Measurements from ENCODE around the gene B4GALT6.

The B4GALT6 gene

DNA sequence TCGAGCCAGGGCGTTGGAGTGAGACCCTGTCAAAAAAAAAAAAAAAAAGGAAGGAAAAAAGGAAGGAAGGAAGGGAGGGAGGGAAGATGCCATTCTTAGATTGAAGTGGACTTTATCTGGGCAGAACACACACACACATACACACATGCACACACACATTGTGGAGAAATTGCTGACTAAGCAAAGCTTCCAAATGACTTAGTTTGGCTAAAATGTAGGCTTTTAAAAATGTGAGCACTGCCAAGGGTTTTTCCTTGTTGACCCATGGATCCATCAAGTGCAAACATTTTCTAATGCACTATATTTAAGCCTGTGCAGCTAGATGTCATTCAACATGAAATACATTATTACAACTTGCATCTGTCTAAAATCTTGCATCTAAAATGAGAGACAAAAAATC lies 93.3 kb downstream of the B4GALT6 start:
- no peak for DNase-seq

- DNase-seq, result no peak
Measured at GRCh38 chr18:31590570-31590969, 93.8 kb downstream of the B4GALT6 start.

DNA sequence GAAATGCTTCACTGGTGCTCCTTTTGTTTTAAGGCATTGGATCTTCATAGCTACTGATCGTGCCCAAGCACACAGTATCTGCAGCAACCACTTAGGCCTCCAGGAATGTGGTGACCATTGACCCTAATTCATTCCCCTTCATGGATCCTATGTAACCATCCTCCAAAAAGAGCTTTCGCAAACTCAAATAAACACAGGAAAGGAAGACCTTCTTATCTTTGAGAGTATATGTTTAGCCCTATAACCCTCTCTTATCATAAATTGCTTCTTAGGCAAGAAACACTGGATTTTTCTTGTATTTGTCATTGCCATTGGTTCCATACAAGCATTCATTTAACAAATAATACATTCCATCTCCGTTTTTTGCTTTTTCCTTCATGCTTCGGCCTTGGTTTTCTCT lies 96.9 kb downstream of the B4GALT6 start:
- DNase-seq, result no peak

- no peak for DNase-seq
Measured at GRCh38 chr18:31586616-31587015, 97.8 kb downstream of the B4GALT6 start.

GRCh38 chr18:31585991-31586390 lies 98.4 kb downstream of the B4GALT6 start:
- no peak for DNase-seq

DNA sequence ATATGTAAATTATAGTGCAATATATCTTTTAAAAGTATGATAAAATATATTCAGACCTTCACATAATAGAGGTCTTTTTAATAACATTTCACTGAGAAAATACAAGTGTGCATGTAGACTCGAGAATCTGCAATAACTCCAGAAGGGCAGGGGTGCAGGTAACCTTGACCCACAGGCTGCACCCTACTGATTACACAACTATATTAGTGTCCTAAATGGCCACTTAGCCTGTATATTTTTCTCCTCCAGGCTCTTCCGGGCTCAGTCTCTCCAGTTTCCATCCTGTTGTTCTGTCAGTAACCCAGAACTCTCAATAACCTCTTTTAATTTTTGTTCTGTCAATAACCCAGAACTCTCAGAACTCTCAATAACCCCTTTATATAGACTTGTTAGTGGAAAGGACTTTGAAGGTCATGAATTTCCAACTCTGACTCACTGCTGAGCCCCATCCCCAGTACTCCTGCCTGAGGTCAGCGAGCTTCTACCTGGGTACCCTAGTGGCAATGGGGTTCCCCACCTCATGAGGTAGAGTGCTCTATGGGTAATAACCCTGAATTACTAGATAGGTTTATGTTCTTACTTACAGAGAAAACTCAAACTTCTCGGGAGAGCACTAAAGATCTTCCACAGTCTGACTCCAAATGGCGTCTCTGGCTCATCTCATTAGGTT lies 101.1 kb downstream of the B4GALT6 start:
- no peak for DNase-seq

DNA sequence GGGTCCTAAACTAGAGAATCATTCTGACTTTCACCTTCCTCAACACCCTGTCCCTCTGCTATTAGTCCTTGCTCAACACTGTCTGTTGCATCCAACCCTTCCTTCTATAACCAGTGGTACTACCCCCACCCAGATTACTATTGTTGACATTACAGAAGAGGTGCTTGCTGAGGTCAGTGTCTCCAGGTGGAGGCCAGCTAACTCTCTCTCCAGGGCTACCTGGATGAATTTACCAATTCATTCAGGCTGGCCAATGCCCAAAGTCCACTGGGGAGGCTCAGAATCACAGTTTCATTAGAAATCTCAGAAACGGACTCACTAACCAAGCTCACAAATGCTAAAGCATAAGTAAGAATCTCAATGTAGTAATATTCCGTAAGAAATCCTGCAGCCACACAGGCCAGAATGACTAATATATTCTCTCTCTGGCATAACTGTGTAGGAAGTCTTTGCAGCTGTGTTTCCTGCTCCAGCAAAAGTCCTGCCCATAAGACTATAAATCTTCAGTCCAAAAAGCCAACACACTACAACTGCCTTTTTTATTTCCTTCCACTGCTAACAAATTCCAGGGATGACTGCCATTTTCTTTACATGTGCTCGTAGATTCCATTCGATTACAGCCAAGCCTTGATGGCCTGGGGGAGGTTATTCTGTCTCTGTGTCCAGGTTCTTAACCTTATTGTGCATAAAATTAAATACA lies 102.7 kb downstream of the B4GALT6 start:
- no peak for DNase-seq

DNA sequence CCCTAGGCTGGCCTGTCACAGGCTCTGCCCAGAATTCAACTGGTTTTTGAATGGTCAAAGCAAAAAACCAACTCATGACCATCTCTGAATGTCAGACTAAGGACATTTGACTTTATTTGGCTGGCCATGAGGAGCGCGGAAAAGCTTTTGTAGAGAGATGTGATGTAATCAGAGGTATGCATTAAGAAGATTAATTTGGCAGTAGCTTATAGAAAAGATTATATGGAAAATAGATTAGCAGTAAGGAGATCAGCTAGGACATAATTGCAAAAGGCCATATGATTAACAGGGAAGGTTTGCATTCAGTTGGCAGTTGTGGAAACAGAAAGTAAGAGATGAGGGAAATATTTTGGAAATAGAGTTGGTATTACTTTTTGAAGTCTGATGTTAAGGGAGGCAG lies 105.0 kb downstream of the B4GALT6 start:
- no peak for DNase-seq

DNA sequence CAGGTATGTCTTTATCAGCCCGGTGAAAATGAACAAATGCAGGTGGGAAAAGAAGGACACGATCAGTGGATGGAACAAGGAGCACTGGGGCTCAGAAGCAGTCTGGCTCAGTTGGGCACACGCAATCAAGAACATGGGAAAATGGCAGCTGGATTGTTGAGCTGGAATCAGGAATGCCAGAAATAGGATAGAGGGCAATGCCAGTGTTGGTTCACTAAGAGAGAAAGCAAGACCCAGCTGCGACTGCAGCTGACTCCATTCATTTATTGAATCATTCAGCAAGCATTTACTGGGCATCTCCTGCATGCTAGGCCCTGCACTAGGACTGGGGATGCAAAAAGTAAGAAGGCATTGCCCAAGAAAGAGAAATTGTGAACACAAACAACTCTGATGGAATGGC lies 106.3 kb downstream of the B4GALT6 start:
- DNase-seq, result no peak

- no peak for DNase-seq
Measured at GRCh38 chr18:31577195-31577594, 107.2 kb downstream of the B4GALT6 start.

DNA sequence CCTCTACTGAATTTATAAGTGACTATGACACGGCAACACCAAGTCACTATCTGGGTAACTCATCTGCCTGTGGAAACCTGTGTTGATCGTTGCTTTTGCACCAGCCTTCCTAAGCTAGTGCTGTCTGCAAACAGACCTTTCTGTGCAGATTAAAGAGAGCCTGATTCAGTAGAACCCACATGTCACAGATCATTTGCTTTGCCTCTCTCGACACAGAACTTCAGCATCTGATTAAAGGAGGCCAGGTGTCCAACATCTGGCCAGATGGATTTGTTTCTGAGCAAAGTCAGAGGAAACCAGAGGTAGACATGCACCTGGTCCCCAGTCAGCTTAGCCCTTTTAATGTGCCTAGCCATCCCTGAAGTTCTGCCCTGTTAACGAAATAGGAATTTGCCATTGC lies 107.7 kb downstream of the B4GALT6 start:
- no peak for DNase-seq

GRCh38 chr18:31575515-31576257 lies 108.7 kb downstream of the B4GALT6 start:
- no peak for DNase-seq

DNA sequence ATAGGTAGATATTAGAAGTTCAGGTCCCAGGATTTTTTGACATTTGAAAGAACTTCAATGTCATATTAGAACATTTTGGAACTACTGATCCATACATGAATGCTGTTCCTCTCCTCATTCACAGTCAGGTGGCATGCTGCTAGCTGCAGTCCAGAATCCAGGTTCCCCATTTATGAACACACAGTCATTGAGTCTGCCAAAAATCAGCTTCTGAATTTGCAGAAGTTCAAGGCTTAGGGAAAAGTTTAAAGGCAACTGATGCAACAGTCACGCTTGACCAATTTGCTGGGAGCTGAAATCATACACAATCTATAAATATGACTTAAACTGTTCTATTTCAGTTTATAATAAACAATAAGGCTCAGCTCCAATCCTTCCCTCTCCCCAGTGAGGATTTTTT lies 110.0 kb downstream of the B4GALT6 start:
- DNase-seq, result no peak

Data from central memory CD4-positive, alpha-beta T cell (primary cell).